Stimulated activated CD4-positive, alpha-beta T cell treated with anti-CD3 and anti-CD28 coated beads, Interleukin-12 subunit alpha, Interleukin-12 subunit beta, amount 100 ng/mL, for 4 hours (primary cell): ENCODE results near the gene HIKESHI.
"Not testable (repeated sequence)": the region's sequence is repeated elsewhere in the genome, so short reads cannot be mapped to it uniquely, and the experiment has no call there.

Source experiments
- DNase-seq: peaks from one replicate; pipeline ENCODE4 v3.0.0-alpha.2; 2020

Gene HIKESHI

GRCh38 chr11:86302092-86302793 is at the start of gene HIKESHI:
Gene HIKESHI, plus strand, starts transcription at chr11:86302240. Its CDS starts 209 bp downstream, at chr11:86302449.
- peak; percentile 93 for DNase-seq

GRCh38 chr11:86255896-86256295 is 46.1 kb upstream of the HIKESHI start:
- DNase-seq, result no peak

GRCh38 chr11:86256608-86257007 is 45.4 kb upstream of the HIKESHI start:
- DNase-seq, result no peak

- no peak for DNase-seq
Measured at GRCh38 chr11:86257446-86257845, 44.6 kb upstream of the HIKESHI start.

- DNase-seq, result no peak
Measured at GRCh38 chr11:86259730-86260129, 42.3 kb upstream of the HIKESHI start.

- DNase-seq, result no peak
Measured at GRCh38 chr11:86261328-86261727, 40.7 kb upstream of the HIKESHI start.

GRCh38 chr11:86262387-86262786 is 39.7 kb upstream of the HIKESHI start:
- DNase-seq, result no peak

GRCh38 chr11:86264649-86265048 is 37.4 kb upstream of the HIKESHI start:
- DNase-seq, result no peak

GRCh38 chr11:86265194-86265593 is 36.8 kb upstream of the HIKESHI start:
- no peak for DNase-seq

- no peak for DNase-seq
Measured at GRCh38 chr11:86269645-86270044, 32.4 kb upstream of the HIKESHI start.

- DNase-seq, result no peak
Measured at GRCh38 chr11:86274503-86274902, 27.5 kb upstream of the HIKESHI start.

- no peak for DNase-seq
Measured at GRCh38 chr11:86274999-86275398, 27.0 kb upstream of the HIKESHI start.

GRCh38 chr11:86275493-86276370 is 26.3 kb upstream of the HIKESHI start:
- no peak for DNase-seq

- DNase-seq, result no peak
Measured at GRCh38 chr11:86277741-86278140, 24.3 kb upstream of the HIKESHI start.

GRCh38 chr11:86278226-86278625 is 23.8 kb upstream of the HIKESHI start:
- DNase-seq, result no peak

GRCh38 chr11:86279747-86280146 is 22.3 kb upstream of the HIKESHI start:
- DNase-seq, result no peak

GRCh38 chr11:86287468-86287796 is 14.6 kb upstream of the HIKESHI start:
- DNase-seq, result no peak

GRCh38 chr11:86288776-86289507 is 13.1 kb upstream of the HIKESHI start:
- DNase-seq, result no peak

- not testable (repeated sequence) for DNase-seq
Measured at GRCh38 chr11:86289508-86290280, 12.3 kb upstream of the HIKESHI start.

GRCh38 chr11:86291466-86292262 is 10.4 kb upstream of the HIKESHI start:
- DNase-seq, result peak; percentile 63

GRCh38 chr11:86292912-86293616 is 9.0 kb upstream of the HIKESHI start:
- no peak for DNase-seq
